A673 (cell line): ENCODE results near the gene CRACR2A. TPM values are rescaled to one million over a fixed set of nuclear protein-coding genes. Genes with fewer than 3 reads are reported as not detected.

Experiments used
- BruUV-seq: library from RNA; stranded (reverse); fragments of 400-500 nt; replicated peaks from 2 replicates; lab custom pipeline; 2021; lab: Mats Ljungman, UMichigan
- CTCF ChIA-PET: fragments of 300-600 bp; sonication (Branson Sonifier 250); formaldehyde crosslinking; loops from one replicate; lab custom pipeline; 2022; ENCODE audit warnings: antibody characterized with exemption; lab: Charles Lee
- POLR2A ChIA-PET: fragments of 300-600 bp; sonication (Branson Sonifier 250); formaldehyde crosslinking; loops from one replicate; lab custom pipeline; 2022; ENCODE audit warnings: antibody characterized with exemption; ENCODE audit not compliant: low non-redundant PET; lab: Charles Lee
- DNase-seq: peaks from one replicate; pipeline ENCODE4 v3.0.0-alpha.2; 2015; ENCODE audit warnings: low spot score
- H3K27ac ChIP-seq: fragments of 200-600 bp; sonication (generic); 2 replicates; pipeline ENCODE4 v1.5.1; 2016; ENCODE audit warnings: mixed run types, low read depth, mild to moderate bottlenecking, mixed read lengths, antibody characterized with exemption, low read length; ENCODE audit not compliant: poor library complexity, severe bottlenecking
- H3K27me3 ChIP-seq: fragments of 200-600 bp; sonication (generic); replicated peaks from 2 replicates; pipeline ENCODE4 v1.6.1; 2017; ENCODE audit warnings: mixed run types, low read depth, mild to moderate bottlenecking, mixed read lengths, antibody characterized with exemption, low read length; ENCODE audit not compliant: insufficient read depth, poor library complexity
- H3K36me3 ChIP-seq: fragments of 200-600 bp; sonication (generic); 2 replicates; pipeline ENCODE4 v1.6.1; 2016; ENCODE audit warnings: mixed run types, mild to moderate bottlenecking, mixed read lengths, antibody characterized with exemption, low read length; ENCODE audit not compliant: insufficient read depth, poor library complexity, severe bottlenecking
- H3K4me1 ChIP-seq: fragments of 200-600 bp; sonication (generic); 2 replicates; pipeline ENCODE4 v1.6.1; 2017; ENCODE audit warnings: mixed run types, mild to moderate bottlenecking, mixed read lengths, antibody characterized with exemption, low read length; ENCODE audit not compliant: insufficient read depth, poor library complexity, severe bottlenecking
- H3K4me3 ChIP-seq: fragments of 200-600 bp; sonication (generic); 2 replicates; pipeline ENCODE4 v1.5.1; 2016; ENCODE audit warnings: low read depth, mixed run types, mild to moderate bottlenecking, mixed read lengths, low read length; ENCODE audit not compliant: poor library complexity, severe bottlenecking
- H3K9me3 ChIP-seq: fragments of 200-600 bp; sonication (generic); 2 replicates; pipeline ENCODE4 v1.6.1; 2016; ENCODE audit warnings: mixed run types, low read depth, mild to moderate bottlenecking, mixed read lengths, antibody characterized with exemption, low read length; ENCODE audit not compliant: poor library complexity, severe bottlenecking
- CTCF ChIP-seq: fragments of 300-800, 200-600 bp; sonication (generic); conservative IDR thresholded peaks from 2 replicates; pipeline ENCODE4 v1.5.1; 2017; ENCODE audit warnings: low read depth, mild to moderate bottlenecking, antibody characterized with exemption, low read length, moderate library complexity, mixed read lengths
- EZH2 ChIP-seq: fragments of 200-600 bp; sonication (generic); IDR thresholded peaks from 2 replicates; pipeline ENCODE4 v1.6.1; 2017; ENCODE audit warnings: borderline replicate concordance, low read depth, mild to moderate bottlenecking, mixed read lengths, antibody characterized with exemption, low read length; ENCODE audit not compliant: poor library complexity, severe bottlenecking
- intact Hi-C: fragments of 100-400 bp; cut with micrococcal nuclease; formaldehyde crosslinking; loops from one replicate; pipeline ENCODE4 v1.10.0; 2022; ENCODE audit not compliant: unreplicated experiment
- total RNA-seq: library from RNA; stranded (reverse); gene quantifications from 2 replicates; pipeline ENCODE4 v1.2.3, GENCODE V29; 2021

CRACR2A gene
- total RNA-seq, 1 experiment from 2014 or later, result 0.13 TPM

GRCh38 chr12:3594966-3595365 lies 157.9 kb downstream of the CRACR2A start:
- DNase-seq, result no peak
- intact Hi-C loops, result no loop called here
- no peak overlapping the region for H3K4me3 ChIP-seq
- no TSS peak for BruUV-seq
- no peaks in the 10 kb centered on the region for H3K4me1 ChIP-seq
- ChIA-PET POLR2A (no interaction called here), CTCF (no interaction called here)
- H3K27me3 ChIP-seq, result peaks cover 4% of the 10 kb centered on the region
- TF ChIP-seq CTCF, result no peak
- no peak for TF ChIP-seq EZH2
- no peaks in the 10 kb centered on the region for H3K36me3 ChIP-seq
- H3K27ac ChIP-seq, result no peak overlapping the region
- no peaks in the 10 kb centered on the region for H3K9me3 ChIP-seq

GRCh38 chr12:3593906-3594483 lies 158.9 kb downstream of the CRACR2A start:
- H3K4me3 ChIP-seq, result no peak overlapping the region
- no peaks in the 10 kb centered on the region for H3K9me3 ChIP-seq
- ChIA-PET POLR2A (no interaction called here), CTCF (no interaction called here)
- no peaks in the 10 kb centered on the region for H3K4me1 ChIP-seq
- no peak overlapping the region for H3K27ac ChIP-seq
- no peaks in the 10 kb centered on the region for H3K27me3 ChIP-seq
- BruUV-seq, result no TSS peak
- DNase-seq, result no peak
- H3K36me3 ChIP-seq, result no peaks in the 10 kb centered on the region
- TF ChIP-seq CTCF (no peak), EZH2 (no peak)
- intact Hi-C loops, result no loop called here

GRCh38 chr12:3592856-3593625 lies 159.9 kb downstream of the CRACR2A start:
- Histone ChIP-seq H3K9me3 (no peaks in the 10 kb centered on the region), H3K4me3 (no peak overlapping the region), H3K27me3 (no peaks in the 10 kb centered on the region), H3K4me1 (no peaks in the 10 kb centered on the region), H3K27ac (no peak overlapping the region), H3K36me3 (no peaks in the 10 kb centered on the region)
- ChIA-PET POLR2A (no interaction called here), CTCF (no interaction called here)
- intact Hi-C loops, result no loop called here
- no TSS peak for BruUV-seq
- TF ChIP-seq EZH2 (no peak), CTCF (no peak)
- no peak for DNase-seq
